GM21723 (cell line): Measurements from ENCODE around the gene CATSPERZ.
"Not testable (repeated sequence)": the region's sequence is repeated elsewhere in the genome, so short reads cannot be mapped to it uniquely, and the experiment has no call there.

Experiments
- ATAC-seq: cut with Tn5 transposase; IDR thresholded peaks from one replicate; pipeline ENCODE4 v1.9.1; 2021; ENCODE audit warnings: mild to moderate bottlenecking, moderate library complexity; ENCODE audit not compliant: unreplicated experiment

The CATSPERZ gene

DNA sequence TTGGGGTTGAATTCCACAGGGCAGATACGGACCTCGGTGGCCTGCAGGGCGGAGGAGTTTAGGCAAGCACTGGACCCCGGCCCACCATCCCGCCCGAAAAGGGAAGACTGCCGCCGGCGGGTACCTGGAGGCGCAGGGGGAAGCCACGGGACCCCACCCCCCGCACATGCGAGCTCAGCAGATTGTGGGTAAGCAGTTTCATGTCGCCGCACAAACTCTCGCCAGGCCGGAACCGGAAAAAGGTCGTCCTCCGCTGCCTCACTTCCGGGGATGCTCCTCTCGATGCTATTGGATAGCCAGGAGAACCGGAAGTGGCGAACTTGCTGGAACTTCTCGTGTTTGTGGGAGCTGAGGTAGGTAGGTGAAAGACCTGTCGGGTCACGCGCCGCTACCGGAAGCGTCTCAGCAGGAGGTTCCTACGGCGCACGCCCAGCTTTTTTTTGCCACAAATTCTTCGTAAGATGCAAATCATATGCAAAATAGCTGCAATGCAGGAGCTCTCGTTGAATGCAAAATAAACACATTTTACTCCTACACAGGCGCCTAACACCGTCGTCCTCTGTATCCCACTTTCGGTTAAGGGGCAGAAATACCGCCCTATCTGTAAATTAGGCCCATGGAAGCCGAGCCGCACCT lies 17.3 kb downstream of the CATSPERZ start, which contains the start of gene TRMT112:
Gene TRMT112 (minus strand): TSS at position 235 of the 636 bp plus-strand sequence. CDS start 33 bp downstream, at position 202.
- ATAC-seq, result peak; percentile 57

DNA sequence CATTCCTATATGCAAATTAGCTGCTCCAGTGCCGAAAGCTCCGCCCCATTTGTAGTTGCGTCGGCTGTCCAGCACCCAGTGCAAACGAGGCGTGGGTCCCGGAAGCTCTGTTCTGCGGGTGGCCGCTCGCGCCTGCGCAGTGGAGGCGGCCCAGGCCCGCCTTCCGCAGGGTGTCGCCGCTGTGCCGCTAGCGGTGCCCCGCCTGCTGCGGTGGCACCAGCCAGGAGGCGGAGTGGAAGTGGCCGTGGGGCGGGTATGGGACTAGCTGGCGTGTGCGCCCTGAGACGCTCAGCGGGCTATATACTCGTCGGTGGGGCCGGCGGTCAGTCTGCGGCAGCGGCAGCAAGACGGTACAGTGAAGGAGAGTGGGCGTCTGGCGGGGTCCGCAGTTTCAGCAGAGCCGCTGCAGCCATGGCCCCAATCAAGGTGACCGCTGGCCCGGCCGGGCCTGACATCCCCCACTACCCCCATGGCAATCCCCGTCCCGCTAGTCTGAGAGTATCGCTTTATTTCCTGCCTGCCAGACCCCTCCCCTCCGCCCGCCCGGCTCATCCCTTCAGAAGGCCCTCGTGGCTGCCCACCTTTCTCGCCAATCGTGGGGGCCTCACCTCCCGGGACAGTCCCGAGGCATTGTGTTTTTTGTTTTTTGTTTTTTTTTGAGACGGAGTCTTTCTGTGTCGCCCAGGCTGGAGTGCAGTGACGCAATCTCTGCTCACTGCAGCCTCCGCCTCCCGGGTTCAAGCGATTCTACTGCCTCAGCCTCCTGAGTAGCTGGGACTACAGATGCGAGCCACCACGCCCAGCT lies 18.0 kb downstream of the CATSPERZ start, which contains the start of gene PRDX5:
Gene PRDX5 (plus strand): TSS at position 161 of the 805 bp plus-strand sequence. CDS start 95 bp downstream, at position 256.
- peak; percentile 65 for ATAC-seq

DNA sequence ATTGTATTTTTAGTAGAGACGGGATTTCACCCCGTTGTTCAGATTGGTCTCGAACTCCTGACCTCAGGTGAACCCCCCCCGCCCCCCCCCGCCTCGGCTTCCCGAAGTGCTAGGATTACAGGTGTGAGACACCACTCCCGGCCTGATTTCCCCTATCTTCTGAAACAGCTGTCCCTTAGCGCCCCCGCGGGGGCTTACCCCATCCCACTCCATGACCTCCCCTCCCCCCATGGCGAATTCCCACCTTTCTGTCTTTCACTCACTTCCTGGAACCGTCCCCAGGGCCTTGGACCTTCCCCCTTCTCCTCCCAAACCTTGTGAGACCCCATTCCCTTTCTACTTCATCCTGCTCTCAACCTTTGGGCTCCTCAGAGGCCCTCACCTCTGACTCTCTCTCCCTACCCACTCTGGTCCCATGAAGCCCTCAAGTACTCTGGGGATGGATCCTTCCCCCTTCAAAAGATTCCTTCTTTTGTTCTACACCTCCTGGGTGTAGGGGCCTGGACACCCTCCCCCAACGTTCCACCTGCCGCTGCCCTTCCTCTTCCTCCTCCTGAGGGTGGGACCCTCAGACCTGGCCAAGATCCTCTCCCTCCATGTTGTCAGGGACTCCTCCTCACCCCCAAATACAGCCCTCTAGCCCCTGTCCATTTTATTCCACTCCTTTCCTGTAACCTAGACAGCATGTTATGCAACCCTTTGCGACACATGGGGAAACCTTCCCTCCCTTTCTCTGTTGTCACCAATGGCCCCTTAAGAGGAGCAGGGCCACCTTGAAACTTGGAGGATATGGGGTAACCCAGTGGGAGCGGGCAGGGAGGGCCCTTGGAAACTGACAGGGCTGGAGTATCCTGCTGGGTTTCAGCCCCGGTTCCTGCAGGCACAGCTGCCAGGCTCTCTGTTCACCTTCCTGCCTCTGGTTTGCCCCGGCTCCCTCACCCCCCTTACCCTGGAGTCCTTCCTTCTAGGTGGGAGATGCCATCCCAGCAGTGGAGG lies 18.9 kb downstream of the CATSPERZ start:
- no peak for ATAC-seq

DNA sequence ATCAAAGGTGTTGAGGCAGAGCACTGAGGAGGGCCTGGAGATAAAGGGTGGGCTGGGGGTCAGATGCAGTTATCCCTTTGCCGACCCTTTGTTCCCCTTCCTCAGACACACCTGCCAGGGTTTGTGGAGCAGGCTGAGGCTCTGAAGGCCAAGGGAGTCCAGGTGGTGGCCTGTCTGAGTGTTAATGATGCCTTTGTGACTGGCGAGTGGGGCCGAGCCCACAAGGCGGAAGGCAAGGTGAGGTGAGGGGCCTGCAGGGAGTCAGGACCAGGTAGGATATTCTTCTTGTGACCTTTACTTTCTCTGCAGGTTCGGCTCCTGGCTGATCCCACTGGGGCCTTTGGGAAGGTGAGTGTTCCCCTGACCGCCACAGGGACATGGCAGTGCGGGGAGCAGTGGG lies 20.4 kb downstream of the CATSPERZ start:
- no peak for ATAC-seq

DNA sequence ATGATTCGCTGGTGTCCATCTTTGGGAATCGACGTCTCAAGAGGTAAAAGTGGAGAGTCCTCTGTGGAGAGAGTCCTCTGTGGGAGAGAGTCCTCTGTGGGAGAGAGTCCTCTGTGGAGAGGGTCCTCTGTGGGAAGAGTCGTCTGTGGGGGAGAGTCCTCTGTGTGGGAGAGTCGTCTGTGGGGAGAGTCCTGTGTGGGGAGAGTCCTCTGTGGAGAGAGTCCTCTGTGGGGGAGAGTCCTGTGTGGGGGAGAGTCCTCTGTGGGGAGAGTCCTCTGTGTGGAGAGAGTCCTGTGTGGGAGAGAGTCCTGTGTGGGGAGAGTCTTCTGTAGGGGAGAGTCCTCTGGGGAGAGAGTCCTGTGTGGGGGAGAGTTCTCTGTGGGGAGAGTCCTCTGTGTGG lies 20.9 kb downstream of the CATSPERZ start:
- ATAC-seq, result no peak

DNA sequence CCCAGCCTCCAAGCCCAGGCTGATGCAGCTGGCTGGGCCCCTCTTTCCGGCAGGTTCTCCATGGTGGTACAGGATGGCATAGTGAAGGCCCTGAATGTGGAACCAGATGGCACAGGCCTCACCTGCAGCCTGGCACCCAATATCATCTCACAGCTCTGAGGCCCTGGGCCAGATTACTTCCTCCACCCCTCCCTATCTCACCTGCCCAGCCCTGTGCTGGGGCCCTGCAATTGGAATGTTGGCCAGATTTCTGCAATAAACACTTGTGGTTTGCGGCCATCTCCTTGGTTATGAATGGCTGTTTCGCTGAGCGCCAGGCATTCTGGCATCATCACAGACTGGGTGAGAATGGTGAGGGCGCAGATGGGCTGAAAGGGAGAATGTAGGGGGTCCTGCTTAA lies 21.4 kb downstream of the CATSPERZ start:
- no peak for ATAC-seq

DNA sequence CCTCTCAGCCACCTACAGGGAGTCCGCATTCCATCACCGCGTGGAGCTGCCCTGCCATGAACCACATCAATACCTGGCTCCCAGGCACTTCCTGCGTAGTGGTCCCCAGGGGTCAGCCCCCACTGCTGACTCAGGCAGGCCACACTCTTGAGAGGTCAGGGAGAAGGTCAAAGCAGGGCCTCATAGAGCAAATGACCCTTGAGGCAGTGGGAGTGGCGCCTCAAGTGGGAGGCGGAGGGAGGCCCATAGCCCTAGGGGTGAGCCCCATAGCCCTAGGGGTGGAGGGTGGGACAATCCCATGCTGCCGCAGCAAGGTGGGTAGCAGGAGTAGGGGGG lies 22.7 kb downstream of the CATSPERZ start:
- ATAC-seq, result no peak

DNA sequence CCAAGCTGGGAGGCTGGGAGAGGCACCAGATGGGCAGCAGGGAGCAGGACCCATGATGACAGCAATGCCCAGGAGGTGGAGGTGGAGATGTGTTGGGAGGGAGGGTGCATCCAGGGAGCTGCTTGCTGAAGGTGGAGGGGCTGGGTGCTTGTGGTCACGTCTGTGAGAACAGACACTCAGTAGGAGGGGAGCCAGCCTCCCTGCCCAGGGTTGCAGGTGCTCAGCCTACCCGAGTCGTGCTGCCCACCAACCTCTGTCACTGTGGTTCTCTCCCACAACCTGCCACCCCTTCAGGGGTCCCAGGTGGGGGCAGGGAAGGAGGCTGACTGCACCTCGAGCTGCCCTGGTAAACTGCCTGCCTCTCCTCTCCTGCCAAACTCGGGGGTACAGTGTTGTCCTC lies 23.2 kb downstream of the CATSPERZ start:
- ATAC-seq, result no peak

DNA sequence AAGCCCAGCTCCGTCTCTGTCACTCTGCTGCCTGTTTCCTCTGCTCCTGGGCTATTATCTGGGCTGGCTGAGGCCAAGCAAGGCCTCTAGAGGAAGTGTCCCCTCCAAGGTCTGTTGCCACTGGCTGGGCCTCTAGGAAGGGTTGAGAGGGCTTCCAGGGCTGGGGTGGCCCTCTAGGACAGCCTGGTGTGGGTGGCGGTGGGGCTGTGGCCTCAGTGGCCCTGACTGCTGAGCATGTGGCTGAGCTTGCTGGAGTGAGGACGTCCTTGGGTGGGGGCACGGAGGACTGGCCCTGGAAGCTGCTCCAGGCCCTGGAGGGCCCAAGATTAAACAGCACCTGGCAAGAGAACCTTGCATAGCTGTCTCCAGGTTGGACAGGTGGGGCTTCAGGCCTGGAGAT lies 23.8 kb downstream of the CATSPERZ start:
- ATAC-seq, result not testable (repeated sequence)

DNA sequence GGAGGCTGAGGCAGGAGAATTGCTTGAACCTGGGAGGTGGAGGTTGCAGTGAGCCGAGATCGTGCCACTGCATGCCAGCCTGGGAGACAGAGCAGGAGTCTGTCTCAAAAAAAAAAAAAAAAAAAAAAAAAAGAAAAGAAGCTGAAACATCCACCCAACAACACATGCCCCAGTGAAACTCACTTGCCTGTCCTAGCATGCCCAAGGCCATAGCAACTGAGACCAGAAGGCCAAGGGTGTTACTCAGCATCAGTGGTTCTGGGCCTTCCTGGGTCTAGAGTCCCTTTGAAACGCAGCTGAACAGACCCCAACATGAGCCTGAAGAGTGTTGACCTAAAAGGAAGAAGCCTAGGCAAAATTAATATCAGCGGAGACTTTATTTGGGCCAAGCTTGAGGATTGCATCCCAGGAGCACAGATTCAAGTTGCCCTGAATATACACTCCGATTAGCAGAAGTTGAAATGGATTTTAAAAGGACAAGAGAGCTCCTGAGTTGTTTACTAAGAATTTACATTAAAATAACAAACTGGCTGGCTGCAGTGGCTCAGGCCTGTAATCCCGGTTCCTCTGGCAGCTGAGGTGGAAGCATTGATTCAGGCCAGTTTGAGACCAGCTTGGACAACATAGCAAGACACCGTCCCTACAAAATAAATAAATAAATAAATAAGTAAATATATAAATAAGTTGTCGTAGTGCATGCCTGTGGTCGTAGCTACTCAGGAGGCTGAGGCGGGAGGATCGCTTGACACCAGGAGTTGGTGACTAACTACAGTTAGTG lies 24.7 kb downstream of the CATSPERZ start:
- no peak for ATAC-seq

DNA sequence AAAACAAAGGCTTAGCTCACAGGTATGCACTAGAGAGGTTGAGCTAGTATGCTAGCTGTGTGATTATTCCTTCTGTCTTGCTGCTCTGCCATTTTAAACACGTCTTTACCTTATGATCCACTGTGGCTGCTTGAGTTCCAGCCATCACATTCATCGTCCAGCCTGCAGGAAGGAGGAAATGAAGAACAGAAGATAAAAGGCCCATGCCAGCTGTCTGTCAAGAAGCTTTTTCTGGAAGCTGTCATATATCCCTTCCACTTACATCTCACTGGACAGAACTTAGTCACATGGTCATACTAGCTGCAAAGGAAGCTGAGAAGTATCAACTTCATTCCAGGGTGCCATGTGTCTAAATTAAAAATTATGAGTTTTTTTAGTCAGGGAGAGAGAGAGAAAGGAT lies 27.2 kb downstream of the CATSPERZ start:
- no peak for ATAC-seq

DNA sequence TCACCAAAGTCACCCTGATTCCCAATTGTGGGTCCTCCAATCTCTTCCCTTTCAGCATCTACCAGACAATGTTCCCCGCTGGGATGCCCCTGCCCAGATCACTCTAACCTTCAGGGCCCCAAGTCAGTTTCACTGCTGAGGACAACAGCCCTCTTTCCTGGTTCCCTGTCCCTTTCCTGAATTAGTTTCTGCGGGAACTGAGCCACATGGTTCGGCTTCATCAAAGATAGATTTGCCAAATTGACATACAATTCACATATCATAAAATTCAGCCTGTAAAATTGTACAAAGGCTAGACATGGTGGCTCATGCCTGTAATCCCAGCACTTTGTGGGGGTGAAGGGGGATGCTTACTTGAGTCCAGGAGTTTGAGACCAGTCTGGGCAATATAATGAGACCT lies 27.8 kb downstream of the CATSPERZ start:
- ATAC-seq, result no peak

DNA sequence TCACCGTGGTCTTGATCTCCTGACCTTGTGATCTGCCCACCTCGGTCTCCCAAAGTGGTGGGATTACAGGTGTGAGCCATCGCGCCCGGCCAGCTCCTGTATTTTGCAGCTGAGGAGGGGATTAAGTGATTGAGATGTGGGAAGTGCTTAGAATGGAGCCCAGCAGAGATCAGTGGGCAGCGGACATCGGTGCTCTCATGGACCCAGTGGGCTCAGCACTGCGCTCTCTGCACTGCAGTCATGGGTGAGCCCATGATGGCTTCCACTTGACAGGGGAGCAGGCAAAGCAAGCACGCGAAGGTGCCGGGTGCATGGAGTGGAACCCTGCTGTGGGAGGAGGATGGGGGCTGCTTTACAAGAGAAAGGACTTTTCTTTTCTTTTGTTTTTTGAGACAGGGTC lies 30.7 kb downstream of the CATSPERZ start:
- ATAC-seq, result no peak

DNA sequence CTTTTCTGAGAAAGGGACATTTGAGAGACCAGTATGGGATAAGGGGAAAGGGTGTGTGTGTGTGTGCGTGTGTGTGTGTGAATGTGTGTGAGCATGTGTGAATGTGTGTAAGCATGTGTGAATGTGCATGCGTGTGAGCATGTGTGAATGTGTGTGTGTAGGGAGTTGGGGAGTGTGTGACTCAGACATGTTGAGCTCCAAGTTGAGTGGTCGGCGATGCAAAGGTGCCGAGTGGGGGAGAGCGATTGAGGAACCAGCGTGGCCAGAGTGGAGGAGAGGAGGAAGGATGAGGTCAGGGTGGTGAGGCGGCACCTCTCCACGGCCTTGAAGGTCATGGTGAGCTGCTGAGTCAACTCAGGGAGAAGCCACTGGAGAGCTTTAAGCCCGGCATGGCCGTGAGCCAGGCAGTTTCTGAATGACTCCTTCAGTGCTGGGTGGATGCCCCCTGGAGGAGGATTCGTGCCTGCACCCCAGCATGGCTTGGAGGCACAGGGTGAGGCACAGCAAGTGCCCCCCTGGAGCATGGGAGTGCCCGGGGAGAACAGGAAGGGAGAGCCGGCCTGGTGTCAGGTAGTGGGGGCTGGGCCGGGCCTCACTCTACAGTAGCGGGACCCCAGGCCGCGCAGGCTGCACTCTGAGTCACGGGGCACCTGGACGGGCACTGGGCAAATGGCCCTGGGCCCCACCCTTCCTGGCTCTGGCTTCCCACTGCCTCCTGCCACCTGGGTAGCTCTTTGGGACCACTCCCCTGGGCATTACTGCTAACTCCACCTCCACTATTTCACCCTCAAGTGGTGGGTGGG lies 31.6 kb downstream of the CATSPERZ start:
- ATAC-seq, result peak; percentile 57

DNA sequence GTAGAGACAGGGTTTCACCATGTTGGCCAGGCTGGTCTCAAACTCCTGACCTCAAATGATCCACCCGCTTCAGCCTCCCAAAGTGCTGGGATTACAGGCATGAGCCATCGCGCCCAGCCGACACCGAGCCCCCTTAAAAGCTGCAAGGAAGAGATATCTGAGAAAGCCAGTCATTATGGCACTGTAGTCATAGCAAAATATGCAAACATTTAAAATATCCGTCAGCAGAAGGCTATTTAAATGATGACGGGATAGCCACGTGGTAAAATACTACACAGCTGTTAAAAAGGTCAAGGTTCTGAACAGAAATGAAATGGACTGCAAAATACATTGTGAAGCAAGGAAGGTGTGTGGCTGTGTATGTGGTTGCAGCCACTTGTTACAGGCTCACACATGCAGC lies 33.4 kb downstream of the CATSPERZ start:
- ATAC-seq, result no peak

DNA sequence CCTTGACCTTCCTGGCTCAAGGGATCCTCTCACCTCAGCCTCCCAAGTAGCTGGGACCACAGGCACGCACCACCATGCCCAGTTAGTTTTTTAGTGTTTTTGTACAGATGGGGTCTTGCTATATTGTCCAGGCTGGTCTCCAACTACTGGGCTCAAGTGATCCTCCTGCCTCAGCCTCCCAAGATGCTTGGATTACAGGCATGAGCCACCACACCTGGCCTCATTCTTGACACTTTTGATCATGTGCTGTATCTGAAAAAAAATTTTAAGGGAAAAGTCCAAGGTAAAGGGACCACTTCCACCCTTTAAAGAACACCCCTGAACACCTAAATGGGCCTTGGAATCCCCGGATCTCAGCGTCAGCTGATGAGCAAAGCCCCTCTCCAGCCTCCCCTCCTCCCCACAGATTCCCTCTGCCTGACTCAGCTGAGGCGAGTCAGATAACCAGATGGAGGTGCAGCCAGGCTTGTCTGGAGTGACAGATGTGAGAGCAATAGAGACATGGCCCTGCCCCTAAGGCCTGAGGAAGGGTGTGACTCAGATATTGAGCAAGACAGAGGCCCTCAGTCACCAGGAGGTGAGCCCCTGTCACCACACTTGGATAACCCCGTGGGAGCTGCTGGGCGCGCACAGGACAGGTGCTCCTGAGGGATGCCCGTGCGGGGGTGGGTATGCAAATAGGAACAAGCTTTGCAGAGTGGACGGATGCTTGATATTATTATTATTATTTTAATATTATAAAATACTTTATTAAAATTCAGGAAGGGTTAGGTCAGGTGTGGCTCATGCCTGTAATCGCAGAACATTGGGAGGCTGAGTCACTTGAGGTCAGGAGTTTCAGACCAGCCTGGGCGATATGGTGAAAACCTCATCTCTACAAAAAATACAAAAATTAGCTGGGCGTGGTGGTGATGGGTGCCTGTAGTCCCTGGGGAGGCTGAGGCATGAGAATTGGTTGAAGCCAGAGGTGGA lies 34.9 kb downstream of the CATSPERZ start:
- peak; percentile 75 for ATAC-seq

DNA sequence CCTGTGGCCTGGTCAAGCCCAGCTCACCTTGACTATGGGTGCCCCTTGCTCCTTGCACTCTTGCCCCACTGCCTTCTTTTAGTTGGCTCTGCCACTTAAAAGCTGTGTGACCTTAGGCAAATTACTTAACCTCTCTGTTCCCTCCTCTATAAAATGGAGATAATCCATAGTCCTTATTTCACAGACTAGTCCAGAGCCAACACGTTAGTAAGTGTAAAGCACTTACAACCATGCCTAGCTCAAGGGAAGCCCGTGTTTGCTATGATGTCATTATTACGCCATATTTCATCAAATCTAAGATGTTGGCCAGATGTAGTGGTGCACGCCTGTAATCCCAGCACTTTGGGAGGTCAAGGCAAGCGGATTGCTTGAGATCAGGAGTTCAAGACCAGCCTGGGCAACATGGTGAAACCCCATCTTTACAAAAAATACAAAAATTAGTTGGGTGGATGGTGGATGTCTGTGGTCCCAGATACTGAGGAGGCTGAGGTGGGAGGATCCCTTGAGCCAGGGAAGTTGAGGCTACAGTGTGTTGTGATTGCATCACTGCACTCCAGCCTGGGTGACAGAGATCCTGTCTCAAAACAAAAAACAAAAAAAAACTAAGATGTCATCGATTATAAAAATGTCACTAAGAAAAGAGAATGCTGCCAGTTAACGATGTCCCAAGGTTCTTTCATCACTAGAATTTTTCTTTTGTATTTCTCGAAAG lies 37.5 kb downstream of the CATSPERZ start:
- ATAC-seq, result no peak

DNA sequence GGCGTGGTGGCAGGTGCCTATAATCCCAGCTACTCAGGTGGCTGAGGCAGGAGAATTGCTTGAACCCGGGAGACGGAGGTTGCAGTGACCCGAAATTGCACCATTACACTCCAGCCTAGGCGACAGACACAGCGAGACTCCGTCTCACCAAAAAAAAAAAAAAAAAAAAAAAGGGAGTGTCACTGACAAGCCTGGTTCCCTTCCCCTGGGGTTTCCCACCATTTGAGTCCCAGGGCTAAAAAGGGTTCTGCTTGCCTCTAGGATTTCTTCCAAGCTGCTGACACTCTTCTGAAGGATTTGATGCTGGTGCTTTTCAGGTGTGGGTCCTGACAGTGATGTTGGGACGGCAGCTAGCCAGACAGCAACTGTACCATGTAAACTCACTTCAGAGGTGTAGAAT lies 38.6 kb downstream of the CATSPERZ start:
- ATAC-seq, result no peak
